ENCODE measurements around the gene ATCAY.

ATCAY gene

DNA sequence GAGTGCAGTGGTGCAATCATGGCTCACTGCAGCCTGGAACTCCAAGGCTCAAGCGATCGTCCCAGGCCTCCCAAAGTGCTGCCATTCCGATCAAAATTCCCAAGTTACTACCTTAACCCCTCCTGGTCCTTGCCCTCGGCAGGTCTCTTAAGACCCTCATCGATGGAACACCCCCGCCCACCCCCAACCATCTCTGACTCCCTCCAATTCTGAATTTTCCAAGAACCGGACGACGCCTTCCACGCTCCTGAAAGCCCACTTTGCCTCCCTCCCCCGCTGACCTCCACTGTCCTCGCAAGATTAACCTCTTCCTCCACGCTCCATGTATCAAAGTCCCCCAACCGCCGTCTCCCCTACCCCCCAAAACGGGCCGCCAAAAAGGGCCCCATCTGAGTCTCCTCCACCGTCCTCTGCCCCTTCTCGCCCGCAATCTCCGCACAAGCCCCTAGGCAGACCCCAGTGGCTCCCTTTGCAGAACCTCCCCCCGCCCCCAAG is 89.9 kb downstream of the ATCAY start:
- DNase-seq (ENCODE audit: low read depth in 2 of 2), result no peak

DNA sequence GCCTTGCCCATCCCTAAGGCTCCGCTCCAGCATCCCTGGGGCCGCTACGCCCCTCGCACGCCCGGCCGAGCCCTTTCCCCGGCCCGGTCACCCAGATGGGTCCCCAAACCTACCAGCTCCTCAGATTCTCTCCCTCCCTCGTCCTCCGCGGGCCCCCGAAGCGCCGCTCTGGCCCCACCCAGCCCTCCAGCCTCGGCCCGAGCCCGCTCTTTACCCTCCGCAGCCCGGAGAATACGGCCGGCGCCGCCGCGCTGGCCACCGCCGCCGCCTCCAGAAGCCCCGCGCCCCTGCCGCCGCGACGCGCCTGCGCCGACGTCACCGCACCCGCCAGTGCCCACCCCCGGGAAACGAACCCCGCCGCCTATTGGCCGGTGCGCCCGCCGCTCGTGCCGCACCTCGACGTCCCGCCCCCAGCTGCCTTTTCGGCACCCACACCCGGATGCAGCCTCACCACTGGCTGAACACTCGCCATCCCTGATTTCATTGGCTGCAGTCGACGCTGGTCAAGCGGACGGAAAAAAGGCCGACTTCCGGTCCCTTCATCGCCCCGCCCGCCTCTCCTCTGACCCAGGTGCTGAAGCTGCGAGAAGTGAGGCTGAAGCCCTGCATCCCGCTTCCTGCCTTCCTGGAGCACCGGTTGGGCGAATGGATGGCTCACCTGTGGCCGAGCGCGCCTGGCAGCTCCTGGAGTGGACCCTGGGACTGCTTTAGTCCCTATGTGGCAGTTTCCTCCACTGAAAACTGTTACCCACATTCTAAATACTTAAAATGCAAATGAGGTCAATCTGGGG is 90.5 kb downstream of the ATCAY start, which contains the start of gene DAPK3:
Gene DAPK3 (minus strand): TSS at position 292 of the 791 bp plus-strand sequence. CDS start 1,364 bp downstream, outside the sequence.
- peak; percentile 90 to 95 for DNase-seq (ENCODE audit: low read depth in 2 of 2)

DNA sequence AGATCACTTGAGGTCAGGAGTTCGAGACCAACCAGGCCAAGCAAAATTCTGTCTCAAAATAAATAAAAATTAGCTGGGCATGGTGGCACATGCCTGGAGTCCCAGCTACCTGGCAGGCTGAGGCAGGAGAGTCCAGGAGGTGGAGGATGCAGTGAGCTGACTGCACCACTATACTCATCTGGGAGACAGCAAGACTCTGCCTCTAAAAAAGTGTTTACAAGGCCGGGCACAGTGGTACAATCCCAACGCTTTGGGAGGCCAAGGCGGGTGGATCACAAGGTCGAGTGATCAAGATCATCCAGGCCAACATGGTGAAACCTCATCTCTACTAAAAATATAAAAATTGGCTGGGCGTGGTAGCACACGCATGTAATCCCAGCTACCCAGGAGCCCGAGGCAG is 94.7 kb downstream of the ATCAY start:
- DNase-seq (ENCODE audit: low read depth in 2 of 2), result no peak

DNA sequence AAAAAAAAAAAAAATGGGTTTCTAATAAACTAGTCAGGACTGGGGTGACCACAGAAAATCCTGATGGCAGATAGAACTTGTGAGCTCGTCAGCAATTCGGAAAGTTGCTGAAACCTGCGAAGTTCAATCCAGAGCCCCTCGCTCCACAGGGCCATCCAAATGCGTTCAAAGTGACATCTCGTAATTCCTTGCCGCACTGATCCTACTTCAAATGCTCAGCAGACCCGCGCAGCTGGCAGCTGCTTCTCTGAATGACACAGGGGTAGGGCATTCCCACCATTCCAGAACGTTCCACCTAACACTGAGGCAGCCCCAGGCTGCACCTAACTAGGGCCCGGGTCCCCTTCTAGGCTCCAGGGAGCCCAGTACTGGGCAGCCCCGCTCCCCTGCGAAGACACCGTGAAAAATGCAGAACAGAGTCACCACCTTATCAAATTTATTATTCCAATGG is 95.2 kb downstream of the ATCAY start:
- no peak for DNase-seq (ENCODE audit: low read depth in 2 of 2)

DNA sequence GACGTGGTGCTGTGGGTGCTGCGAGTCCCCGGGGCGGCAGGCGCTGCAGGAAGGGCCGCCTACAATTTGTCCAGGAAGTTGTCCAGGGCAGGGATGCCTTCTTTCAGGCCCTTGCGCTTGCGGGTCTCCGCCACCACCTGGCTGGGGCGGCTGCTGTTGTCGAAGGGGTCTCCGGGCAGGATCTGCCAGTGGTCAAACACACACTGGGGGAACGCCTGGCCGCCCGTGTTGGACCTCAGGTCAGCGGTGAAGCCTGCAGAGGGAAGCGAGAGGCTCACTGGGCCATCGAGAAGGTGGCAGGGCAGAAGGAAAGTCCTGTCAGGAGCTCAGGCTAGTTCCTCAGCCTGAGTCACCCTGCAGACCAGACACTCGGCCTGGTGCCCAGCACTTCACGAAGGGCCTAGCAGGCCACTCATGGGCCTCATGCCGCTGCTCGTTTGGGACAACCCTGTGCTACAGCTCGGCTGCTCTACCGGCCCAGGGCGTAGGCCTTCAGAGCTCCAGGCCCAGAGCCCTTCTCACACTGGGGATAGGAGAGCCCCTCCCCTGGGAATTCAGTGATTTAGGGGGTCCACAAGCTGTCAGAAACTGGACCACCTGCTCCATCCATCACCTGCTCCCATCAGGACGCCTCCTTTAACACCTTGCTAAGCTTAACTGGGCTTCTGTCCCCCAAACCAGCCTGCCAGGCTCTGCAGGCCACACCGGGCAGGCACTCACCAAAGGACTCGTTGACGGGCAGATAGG is 96.2 kb downstream of the ATCAY start:
- no peak for DNase-seq (ENCODE audit: low read depth in 2 of 2)
